Adrenal gland (tissue), 12 donors: ENCODE data around the gene ENTREP3. TPM values are rescaled to one million over a fixed set of nuclear protein-coding genes. Genes with fewer than 3 reads are reported as not detected.

Source experiments
- DNase-seq, 7 donors: peaks; one replicate each; pipeline ENCODE4 v3.0.0-alpha.2; 2019 to 2020
- H3K27ac ChIP-seq, 5 donors: fragments of 200-600 bp; sonication (generic) in 4 of 5; 1 replicate in 3 of 5; 2 replicates in 2 of 5; pipeline versions ENCODE4 v1.5.1 to v1.8.0; 2016 to 2020; ENCODE audit warnings: mild to moderate bottlenecking in 1 of 5
- H3K27me3 ChIP-seq: fragments of 200-600 bp; 2 replicates; pipeline ENCODE4 v1.8.0; 2021
- H3K36me3 ChIP-seq, 2 donors: fragments of 200-600 bp; replicated peaks in 1 of 2; 1 replicate in 1 of 2; 2 replicates in 1 of 2; pipeline versions ENCODE4 v1.5.1 to v1.8.0; 2018 to 2022
- H3K4me1 ChIP-seq, 2 donors: fragments of 200-600 bp; replicated peaks in 1 of 2; 1 replicate in 1 of 2; 2 replicates in 1 of 2; pipeline versions ENCODE4 v1.5.1 to v1.8.0; 2018 to 2021
- H3K4me3 ChIP-seq, 4 donors: fragments of 200-600 bp; sonication (generic) in 3 of 4; one replicate each; pipeline ENCODE4 v1.5.1; 2016 to 2018
- H3K9me3 ChIP-seq, 3 donors: fragments of 200-600 bp; sonication (generic) in 1 of 3; replicated peaks in 1 of 3; 1 replicate in 2 of 3; 2 replicates in 1 of 3; pipeline versions ENCODE4 v1.5.1 to v1.8.0; 2016 to 2021
- CTCF ChIP-seq, 6 experiments: fragments of 450-650 bp in 4 of 6; fragments of 200-600 bp in 2 of 6; sonication (generic) in 1 of 6; IDR thresholded peaks; 1 replicate in 5 of 6; 2 replicates in 1 of 6; pipeline versions ENCODE4 v1.5.1 to v1.8.0; 2016 to 2021; ENCODE audit warnings: antibody characterized with exemption in 6 of 6, mild to moderate bottlenecking in 2 of 6, moderate library complexity in 1 of 6
- POLR2A ChIP-seq, 2 donors: fragments of 450-650 bp; IDR thresholded peaks; one replicate each; pipeline ENCODE4 v1.6.1; 2017; ENCODE audit warnings: antibody characterized with exemption in 2 of 2, mild to moderate bottlenecking in 2 of 2, moderate library complexity in 1 of 2
- whole genome bisulfite sequencing, 4 donors: extraction: QIAGEN DNeasy Blood & Tissue Kit in 2 of 4; methylation state at CpG; one replicate each; pipeline versions ENCODE4 v1.1.5 to v1.1.7; 2013 to 2017; 5-methylcytosine and 5-hydroxymethylcytosine counted together
- intact Hi-C, 2 donors: fragments of 100-400 bp; cut with DNase I; formaldehyde crosslinking; loops; one replicate each; pipeline versions ENCODE4 v1.14.1 to v1.15.0; 2022 to 2023
- polyA plus RNA-seq, 3 donors: library from polyadenylated mRNA; stranded (reverse); fragments of 200-250 nt in 2 of 3; fragments of 350-450 nt in 1 of 3; fragmentation: Illumina TruSeq in 1 of 3; extraction: RNeasy Lipid Tissue Mini Kit (QIAGEN cat#74804) in 1 of 3; gene quantifications; one replicate each; pipeline ENCODE4 v1.2.3, GENCODE V29; 2013 to 2014
- total RNA-seq, 9 donors: library from RNA; depleted of rRNA in 4 of 9; stranded (reverse); fragments of >200 nt in 4 of 9; fragments of 120-200 nt in 1 of 9; fragmentation: NEBNext Ultra II Directional in 1 of 9; extraction: Animal tissue kit (Norgen Biotek cat#: 25700) in 1 of 9; gene quantifications; one replicate each; pipeline versions ENCODE4 v1.1.0 to v1.2.4, GENCODE V29; 2013 to 2023
- donor health status: healthy with polysubstance abuse.
- donor health status: Bipolar disorder and iron deficiency.
- donor health status: DM: yes; HTN: yes; CAD: no.
- donor health status: DM: no; HTN: no; CAD: no.
- donor health status: DM: no; HTN: no; CAD: no.
- donor health status: DM: yes; HTN: yes; CAD: no.

ENTREP3 gene
- total and polyA plus RNA-seq, 12 donors = 8.5 to 43.0 (median 26.4) TPM

GRCh38 chr1:155260276-155260675 is 5.0 kb upstream of the ENTREP3 start:
- intact Hi-C loops = loop anchor here in 1 of 2 donors (5.0 kb wide), 1 partner anchor 47 kb away; the partner anchor contains the start of gene FDPS
- no peak for DNase-seq
- TF ChIP-seq POLR2A (IDR thresholded peaks at IDR 0.05) (no peak), CTCF (IDR thresholded peaks at IDR 0.05) (no peak)
- Histone ChIP-seq H3K27me3 (no peaks in the 10 kb centered on the region), H3K4me1 (peaks cover 13 to 22% of the 10 kb centered on the region in 2 donors), H3K4me3 (no peak overlapping the region), H3K27ac (no peak overlapping the region), H3K36me3 (peaks cover 0 to 58% of the 10 kb centered on the region in 2 donors), H3K9me3 (no peaks in the 10 kb centered on the region)
- 89 to 96% (median 93%) methylated on average over 3 to 5 of the region's 5 CpGs for WGBS, 4 donors

- H3K27ac ChIP-seq = peak overlapping the region; percentile 90 to 99 (median 97)
- H3K9me3 ChIP-seq = no peaks in the 10 kb centered on the region
- 77 to 90% (median 77%) methylated on average over 7 to 20 of the region's 20 CpGs for WGBS, 4 donors
- H3K4me1 ChIP-seq = peaks cover 21 to 36% of the 10 kb centered on the region in 2 donors
- H3K27me3 ChIP-seq = no peaks in the 10 kb centered on the region
- TF ChIP-seq CTCF (IDR thresholded peaks at IDR 0.05) (no peak), POLR2A (IDR thresholded peaks at IDR 0.05) (no peak)
- no peak for DNase-seq
- peaks cover 0 to 32% of the 10 kb centered on the region in 2 donors for H3K36me3 ChIP-seq
- H3K4me3 ChIP-seq = peak overlapping the region in 3 of 4 donors; percentile 42 to 88 (median 69)
- intact Hi-C loops = no loop called here
Observed at GRCh38 chr1:155256058-155256852, 972 bp upstream of the ENTREP3 start.

- peaks cover 22 to 37% of the 10 kb centered on the region in 2 donors for H3K4me1 ChIP-seq
Observed at GRCh38 chr1:155254714-155255242, 505 bp downstream of the ENTREP3 start.

More at GRCh38 chr1:155254714-155255242, 505 bp downstream of the ENTREP3 start:
- WGBS, 4 donors = 0 to 2% (median 0%) methylated on average over 18 to 35 of the region's 35 CpGs; no CpG with 5 or more reads in 1 of the 4 donors
- no peak for TF ChIP-seq CTCF (IDR thresholded peaks at IDR 0.05)
- no peak for TF ChIP-seq POLR2A (IDR thresholded peaks at IDR 0.05)
- DNase-seq = peak in 3 of 7 donors; percentile 45 to 63 (median 48)
- no peaks in the 10 kb centered on the region for H3K9me3 ChIP-seq
- peak overlapping the region; percentile 90 to 99 (median 97) for H3K27ac ChIP-seq
- H3K36me3 ChIP-seq = peaks cover 0 to 22% of the 10 kb centered on the region in 2 donors
- intact Hi-C loops = loop anchor here (5.0 kb wide), 2 partner anchors 68 to 343 kb away; partner anchors contain the start of gene RUSC1 (in 2 of the 2)
- peak overlapping the region; percentile 42 to 88 (median 66) for H3K4me3 ChIP-seq
- H3K27me3 ChIP-seq = no peaks in the 10 kb centered on the region
